Subcutaneous adipose tissue (tissue), 4 donors: ENCODE results near the gene KRT14. TPM values are rescaled to one million over a fixed set of nuclear protein-coding genes. Genes with fewer than 3 reads are reported as not detected.

Source experiments
- total RNA-seq, 4 donors: library from RNA; depleted of rRNA; stranded (reverse); fragments of >200 nt; gene quantifications; one replicate each; pipeline ENCODE4 v1.1.0, GENCODE V29; 2016
- TF ChIP-seq, protein P1 (sequence below): fragments of 450-650 bp; IDR thresholded peaks from one replicate; pipeline ENCODE4 v1.5.1; 2016; ENCODE audit warnings: low read depth, mild to moderate bottlenecking, control low read depth, antibody characterized with exemption, moderate library complexity

KRT14 gene
- total RNA-seq, 4 donors from 2014 or later: 2.0 to 2.1 TPM; not detected in 2

DNA sequence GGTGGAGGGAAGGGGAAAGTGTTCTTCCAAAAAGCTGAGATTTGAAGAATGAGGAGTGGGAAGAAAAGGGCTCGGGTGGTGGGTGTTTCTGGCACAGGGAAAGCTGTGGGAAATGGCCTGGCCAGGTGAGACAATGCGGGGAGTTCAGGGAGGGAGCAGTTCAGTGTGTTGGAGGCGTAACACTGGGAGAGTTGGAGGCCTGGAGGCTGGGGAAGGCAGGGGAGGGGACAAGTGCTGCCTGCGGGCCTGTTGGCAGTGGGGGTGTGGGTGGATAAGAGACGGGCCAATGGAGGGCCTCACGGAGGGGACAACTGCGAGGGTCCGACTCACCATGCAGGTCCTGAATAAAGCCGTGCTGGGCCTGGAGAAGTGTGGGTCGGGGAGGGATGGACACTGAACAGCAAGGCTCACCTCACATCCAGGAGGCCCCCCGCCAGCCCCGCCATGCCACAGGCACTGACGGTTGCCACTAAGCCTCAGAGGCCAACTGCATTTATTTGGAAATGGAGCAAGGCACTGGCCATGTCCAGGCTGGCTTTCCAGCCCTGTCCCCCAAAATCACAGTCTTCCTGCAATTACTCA is 40.8 kb downstream of the KRT14 start:
- TF ChIP-seq, protein P1, sequence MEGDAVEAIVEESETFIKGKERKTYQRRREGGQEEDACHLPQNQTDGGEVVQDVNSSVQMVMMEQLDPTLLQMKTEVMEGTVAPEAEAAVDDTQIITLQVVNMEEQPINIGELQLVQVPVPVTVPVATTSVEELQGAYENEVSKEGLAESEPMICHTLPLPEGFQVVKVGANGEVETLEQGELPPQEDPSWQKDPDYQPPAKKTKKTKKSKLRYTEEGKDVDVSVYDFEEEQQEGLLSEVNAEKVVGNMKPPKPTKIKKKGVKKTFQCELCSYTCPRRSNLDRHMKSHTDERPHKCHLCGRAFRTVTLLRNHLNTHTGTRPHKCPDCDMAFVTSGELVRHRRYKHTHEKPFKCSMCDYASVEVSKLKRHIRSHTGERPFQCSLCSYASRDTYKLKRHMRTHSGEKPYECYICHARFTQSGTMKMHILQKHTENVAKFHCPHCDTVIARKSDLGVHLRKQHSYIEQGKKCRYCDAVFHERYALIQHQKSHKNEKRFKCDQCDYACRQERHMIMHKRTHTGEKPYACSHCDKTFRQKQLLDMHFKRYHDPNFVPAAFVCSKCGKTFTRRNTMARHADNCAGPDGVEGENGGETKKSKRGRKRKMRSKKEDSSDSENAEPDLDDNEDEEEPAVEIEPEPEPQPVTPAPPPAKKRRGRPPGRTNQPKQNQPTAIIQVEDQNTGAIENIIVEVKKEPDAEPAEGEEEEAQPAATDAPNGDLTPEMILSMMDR: no peak

DNA sequence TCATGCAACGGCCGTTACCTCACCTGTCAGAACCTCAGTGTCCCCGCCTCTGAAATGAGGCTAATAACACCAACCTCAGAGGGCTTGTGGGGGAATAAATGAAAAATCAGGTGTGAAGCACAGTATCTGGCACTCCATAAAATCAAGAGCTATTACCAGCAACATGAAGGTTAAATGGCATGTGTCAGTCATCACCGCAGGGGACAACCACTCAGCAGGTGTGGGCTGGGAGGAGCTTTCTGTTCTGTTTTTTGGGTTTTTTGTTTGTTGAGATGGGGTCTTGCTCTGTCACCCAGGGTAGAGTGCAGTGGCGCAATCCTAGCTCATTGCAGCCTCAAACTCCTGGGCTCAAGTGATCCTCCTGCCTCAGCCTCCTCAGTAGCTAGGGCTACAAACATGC is 41.8 kb downstream of the KRT14 start:
- TF ChIP-seq, protein P1: no peak

DNA sequence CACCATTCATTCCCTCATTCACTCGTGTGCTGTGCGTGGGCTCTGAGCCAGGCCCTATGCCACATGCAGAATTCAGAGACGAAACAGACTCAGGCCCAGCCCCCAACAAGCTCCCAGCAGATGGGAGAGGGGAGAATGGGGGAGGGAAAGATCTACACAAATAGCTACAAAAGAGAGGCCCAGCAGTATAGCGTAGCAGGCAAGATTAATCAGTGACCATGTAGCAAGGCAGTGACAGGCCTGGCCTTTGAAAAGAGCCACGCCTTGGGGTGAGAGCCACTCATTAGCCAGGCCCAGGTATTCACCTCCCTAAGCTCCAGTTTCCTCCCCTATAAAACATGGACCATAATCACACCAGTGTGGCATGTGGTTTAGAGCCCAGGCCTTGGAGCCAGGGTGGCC is 42.2 kb downstream of the KRT14 start:
- TF ChIP-seq, protein P1: no peak

DNA sequence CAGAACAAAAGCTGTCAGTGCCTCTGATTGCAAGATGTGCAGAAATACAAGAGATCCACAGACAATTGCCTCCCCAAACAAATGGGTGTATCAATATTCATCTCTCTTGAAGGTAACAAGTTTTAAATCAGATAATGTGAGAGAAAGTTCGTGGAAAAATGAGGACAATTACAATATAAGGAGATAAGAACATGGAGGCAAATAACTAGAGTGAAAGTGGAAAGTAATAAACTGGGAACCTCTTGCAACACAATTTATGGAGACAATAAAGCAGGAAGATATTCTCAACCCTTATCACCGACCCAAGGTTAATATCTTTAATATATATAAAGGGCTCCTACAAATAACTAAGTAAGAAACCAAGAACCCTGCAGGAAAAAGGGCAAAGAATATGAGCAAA is 44.3 kb downstream of the KRT14 start:
- TF ChIP-seq, protein P1: no peak

DNA sequence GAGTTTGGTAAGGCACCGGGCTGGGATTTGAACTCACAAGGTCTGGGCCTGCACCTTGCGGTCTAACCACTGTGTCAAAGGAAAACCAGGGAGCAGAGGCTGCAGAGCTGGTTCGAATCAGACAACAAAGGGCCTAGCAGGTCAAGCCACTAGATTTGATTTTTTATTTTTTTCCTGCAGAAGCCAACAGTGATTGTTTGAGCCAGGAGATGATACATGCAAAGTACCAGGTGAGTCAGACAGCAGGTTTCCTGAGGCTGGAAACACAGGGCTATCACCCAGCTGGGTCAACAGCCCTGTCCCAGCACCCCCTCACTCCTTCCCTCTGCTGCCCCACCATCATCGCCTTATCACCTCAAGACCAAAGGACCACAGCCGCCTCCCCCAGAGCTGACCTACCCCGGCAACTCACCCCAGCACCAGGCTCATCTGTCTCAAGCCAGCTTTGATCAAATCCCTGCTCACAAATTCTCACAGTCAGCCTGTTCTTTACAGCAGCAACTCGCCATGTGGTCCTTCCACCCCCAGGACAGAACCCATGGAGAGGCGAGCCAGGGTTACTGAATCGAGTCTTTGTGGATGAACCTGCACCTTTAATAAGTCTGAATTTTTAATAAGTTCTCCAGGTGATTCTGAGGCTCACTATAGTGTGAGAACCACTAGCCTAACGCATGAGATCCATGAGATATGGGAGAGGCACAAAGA is 45.6 kb downstream of the KRT14 start:
- TF ChIP-seq, protein P1: no peak

DNA sequence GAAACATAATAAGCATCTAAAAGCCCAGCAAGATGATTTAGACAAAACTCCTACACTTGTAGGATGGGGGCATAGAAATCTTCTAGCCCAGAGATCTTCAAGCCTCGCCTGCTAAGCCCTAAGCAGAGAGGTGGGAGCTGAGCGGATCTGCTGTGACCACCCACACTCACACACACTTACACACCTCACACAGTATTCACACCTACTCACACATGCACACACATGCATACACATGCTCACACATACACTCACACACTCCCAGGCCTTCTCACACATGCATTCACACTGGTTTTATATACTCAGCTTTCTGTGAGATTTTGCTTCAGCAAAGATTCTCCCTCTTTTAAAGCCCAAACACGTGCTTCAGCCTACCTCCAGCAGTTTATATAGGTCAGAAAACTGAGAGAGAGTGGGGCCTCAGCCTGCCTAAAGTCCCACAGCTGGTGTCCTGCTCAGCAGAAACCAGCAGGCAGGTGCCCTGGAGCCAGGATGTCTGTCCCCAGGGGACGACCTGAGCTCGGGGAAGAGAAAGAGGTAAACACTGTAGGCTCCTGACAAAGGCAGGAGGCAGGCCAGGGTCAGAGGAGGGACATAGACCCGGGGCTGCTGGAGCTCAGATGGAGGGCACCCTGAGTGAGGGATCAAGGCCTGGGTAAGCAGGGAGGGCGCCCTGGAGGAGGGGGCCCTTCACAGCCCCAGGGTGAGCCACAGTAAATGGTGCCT is 46.6 kb downstream of the KRT14 start:
- TF ChIP-seq, protein P1: no peak

DNA sequence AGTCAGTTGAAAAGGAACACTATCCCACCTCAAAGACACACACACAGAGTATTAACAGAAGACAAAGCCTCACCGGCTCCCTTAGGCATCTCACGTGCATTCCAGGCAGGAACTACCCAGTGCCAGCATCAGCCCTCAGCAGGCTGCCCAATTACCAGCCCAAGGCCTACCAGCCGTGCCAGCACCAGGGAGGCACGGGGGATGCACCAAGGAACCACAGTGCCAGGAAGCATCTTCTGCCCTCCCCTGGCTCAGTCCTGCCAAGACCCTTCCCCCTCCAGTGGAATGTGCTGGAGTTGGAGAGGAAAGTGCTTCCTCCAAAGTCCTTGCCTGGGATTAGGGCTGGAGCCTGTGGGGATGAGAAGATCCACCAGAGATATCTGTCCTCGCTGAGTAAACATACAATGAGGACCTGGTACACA is 47.6 kb downstream of the KRT14 start:
- TF ChIP-seq, protein P1: no peak
